OCI-LY7 (cell line): Measurements from ENCODE around the gene MGST2.
A peak's percentile ranks its signal among the peaks of the same experiment; 100 is the strongest.

Experiments
- CTCF ChIP-seq: fragments of 200-600 bp; sonication (generic); conservative IDR thresholded peaks from 2 replicates; pipeline ENCODE4 v1.5.1; 2014; ENCODE audit warnings: mild to moderate bottlenecking, antibody characterized with exemption, low read length, moderate library complexity, mixed read lengths
- EZH2phosphoT487 ChIP-seq: fragments of 200-600 bp; sonication (generic); IDR thresholded peaks from 2 replicates; pipeline ENCODE4 v1.6.1; 2018; ENCODE audit warnings: low read depth, borderline replicate concordance, mild to moderate bottlenecking, mixed run types, antibody characterized with exemption, low read length, moderate library complexity, mixed read lengths

GRCh38 chr4:139617702-139618490 lies 47.7 kb upstream of the MGST2 start:
- peak; percentile 72 for TF ChIP-seq CTCF
- no peak for TF ChIP-seq EZH2phosphoT487
